NCI-H82 treated with DMSO at 0.1 percent for 48 hours (cell line): ENCODE data around the gene HDAC7.

Experiments
- DNase-seq: peaks from one replicate; lab custom pipeline; 2025; ENCODE audit not compliant: unreplicated experiment; lab: John Stamatoyannopoulos, UW

Gene HDAC7

DNA sequence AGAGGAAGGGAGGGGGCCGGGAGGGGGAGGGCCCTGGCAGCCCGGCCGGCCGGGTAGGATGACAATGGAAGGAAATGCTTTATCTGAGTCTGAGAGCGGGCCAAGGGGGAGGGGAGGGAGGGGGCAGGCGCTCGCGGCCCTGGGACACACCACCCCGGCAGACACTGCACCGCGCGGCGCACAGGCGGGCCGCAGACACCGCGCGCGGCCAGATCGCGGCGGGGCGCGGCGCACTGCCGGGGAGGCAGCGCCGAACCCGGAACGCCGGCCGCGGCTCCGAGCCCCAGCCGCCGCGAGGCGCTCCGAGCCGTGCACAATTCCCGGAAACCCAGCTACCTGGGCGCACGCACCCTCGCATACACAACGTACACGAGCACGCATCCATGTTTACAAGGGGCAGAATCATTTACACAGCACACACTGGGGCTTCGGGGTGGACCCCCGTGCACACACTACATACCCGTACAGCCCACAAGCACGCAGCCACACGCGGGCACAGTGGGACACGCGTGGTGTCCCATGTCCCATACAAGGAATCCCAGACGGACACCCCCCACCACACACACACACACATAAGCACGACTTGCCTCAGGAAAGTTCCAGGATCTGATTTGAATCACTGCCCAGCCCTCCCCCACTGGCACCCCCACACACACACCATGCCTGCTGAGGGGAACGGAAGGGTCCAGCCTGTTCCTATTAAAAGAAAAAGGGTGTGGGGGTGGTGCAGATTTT is at the start of gene HDAC7:
HDAC7 (minus strand) TSS at position 8 of the 735 bp plus-strand sequence. CDS start 118 bp downstream, outside the sequence.
- DNase-seq, result peak; percentile 32

DNA sequence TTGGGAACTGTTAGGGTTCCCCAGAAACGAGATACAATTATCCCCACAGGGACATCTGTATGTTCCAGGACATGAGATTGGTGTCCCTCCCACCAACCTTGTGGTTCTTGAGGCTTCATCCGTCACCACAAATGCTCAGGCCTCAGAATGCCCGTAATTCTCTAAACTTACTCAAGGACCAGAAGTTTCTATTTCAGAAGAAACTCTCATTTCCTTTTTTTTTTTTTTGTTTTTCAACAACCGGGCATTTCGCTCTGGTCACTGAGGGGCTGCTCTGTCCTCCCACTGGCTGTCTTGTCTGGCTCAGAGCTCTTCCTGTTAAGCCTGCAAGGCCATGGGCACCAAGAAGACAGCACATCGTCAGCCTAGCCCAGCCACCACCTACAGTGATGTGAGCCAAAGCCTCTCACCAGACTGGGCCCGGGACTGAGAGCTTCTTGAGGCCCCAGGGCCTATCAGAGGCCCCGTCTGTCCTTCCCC is 48.9 kb upstream of the HDAC7 start:
- no peak for DNase-seq

DNA sequence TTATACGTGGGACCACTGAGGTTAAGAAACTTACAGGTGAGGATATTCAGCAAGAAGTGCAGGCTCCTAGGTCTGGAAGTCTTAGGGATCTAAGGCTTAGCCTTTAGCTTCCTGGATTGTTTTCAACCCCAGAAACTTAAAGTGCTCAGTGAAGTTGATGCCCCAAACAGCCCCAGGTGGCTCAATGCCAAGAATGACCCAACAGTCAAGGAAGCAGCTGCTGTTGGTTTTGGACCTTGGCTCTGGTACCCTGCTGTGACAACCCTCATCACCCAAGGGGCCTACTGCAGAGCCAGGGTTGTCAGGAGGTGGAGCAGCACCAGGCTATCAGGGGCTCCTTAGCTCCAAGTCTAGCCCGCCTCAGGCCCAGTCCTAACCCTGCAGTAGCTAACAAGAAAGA is 48.3 kb upstream of the HDAC7 start:
- DNase-seq, result no peak

DNA sequence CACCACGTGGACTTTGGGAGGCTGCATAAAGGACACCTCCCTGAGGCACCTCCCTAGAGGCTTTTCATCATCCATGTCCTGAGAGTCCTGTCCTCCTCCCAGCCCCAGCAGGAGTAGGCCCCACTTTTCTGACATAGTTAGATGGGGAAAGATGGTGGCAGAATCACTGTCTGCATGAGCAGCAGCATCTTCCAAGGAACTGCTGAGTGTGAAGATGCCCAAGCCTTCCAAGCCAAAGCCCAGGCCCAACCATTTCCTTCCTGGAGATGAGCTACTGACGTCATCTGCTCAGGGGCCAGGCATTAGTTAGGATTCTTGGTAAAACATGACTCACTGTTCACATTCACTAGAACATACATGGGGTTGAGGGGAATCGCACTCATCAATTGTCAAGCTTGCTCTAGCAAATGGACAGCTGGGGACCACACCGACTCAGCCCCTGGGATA is 47.8 kb upstream of the HDAC7 start:
- DNase-seq, result no peak

DNA sequence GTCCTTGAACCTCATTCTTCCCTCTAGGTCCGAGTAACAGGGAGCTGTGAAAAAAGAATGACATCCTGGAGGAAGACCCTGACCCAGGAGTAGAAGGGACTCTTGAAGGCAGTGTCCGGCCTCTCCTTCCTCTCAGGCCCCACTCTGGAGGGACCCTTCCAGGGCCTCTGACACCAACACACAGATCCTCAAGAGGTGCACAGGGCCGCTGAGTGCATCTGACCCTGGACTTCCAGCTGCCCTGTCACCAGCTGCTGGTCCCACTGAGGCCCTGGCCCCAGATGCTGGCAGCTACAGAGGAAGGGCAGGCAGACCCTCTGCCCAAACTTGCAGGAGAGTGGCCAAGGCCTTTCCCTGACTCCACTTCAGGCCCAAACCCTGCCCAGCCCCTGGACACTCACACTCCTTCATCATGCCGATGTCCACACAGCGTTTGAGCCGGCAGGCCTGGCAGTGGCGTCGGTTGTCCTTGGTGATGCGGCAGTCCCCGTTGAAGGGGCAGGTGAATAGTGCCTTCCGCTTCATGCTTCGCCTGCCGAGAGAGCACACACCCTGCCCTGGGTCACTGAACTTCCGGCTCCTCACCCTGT is 45.0 kb upstream of the HDAC7 start:
- DNase-seq, result no peak

DNA sequence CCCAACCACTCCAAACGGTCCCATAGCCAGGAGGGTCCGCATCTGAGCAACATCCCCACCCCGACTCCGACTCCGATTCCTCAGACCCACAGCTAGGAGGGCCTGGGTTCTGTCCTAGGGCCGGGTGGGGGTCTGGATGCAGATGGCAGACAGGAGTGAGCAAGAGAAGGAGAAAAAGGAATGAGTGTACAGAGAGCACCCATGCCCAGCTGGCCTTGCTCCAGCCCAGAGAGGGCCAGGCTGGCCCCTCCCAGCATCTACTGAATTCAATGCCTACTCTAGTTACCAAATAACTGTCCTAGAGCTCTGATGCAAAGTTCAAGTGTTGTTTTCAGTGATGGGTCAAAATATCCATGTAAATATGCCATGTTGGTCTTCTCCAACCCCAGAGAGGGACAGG is 44.3 kb upstream of the HDAC7 start:
- DNase-seq, result no peak

- no peak for DNase-seq
These were observed 43.8 kb upstream of the HDAC7 start for GRCh38 chr12:47863467-47863866.

GRCh38 chr12:47862881-47863280 is 43.2 kb upstream of the HDAC7 start:
- DNase-seq, result no peak

DNA sequence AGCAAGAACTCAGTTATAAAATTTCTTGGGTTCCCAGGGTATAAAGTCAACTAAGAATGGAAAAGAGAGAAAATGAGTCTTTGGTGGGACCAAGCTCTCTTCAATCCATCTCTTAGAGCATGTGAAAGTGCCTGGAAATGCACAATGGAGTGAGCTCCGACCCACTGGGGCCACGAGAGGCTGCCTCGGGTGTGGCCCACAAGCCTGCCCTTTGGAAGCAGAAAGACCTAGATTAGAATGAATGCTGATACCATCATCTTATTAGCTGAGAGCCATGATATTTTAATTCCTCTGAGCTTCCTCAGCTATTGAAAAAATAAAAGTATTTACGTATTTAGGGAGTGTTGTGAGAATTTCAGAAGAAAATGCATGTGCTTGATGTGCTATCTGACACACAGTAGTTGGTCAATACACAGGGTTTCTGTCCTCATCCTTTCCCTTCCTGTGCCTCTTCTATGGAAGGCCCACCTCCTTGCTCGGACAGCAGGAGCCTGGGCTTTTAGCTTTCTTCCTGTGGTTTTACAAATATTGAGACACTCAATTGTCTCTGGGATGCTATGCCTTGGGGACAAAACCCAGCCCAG is 42.6 kb upstream of the HDAC7 start:
- no peak for DNase-seq

- no peak for DNase-seq
These were observed 41.2 kb upstream of the HDAC7 start for GRCh38 chr12:47860873-47861272.

DNA sequence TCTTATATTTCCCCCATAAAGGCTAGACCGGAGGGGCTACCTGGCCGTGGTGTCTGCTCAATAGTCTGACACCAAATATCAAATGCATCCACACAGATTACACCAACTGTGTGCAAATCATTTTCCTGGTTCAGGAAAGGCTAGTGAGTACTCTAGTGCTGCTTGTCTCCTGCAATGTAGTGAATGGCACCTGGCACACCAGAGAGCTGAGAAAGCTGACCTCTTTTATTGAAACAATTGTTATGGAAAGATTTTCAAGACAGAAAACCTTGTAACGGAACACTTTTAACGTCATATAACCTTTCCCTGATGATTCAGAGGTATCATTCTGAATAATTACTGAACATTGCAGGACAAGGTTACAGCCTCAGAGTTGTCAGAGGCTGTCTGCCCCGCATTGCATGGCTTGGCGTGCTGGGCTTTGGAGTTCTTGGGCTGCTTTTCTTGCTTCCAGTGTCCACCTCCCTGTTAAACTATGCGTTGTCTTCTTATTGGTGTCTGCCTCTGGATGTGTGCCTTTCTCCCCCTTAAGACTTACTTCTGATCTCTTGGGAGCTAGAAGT is 40.7 kb upstream of the HDAC7 start:
- no peak for DNase-seq

- DNase-seq, result no peak
These were observed 39.0 kb upstream of the HDAC7 start for GRCh38 chr12:47858511-47859266.

- no peak for DNase-seq
These were observed 37.2 kb upstream of the HDAC7 start for GRCh38 chr12:47856721-47857575.

- DNase-seq, result no peak
These were observed 36.4 kb upstream of the HDAC7 start for GRCh38 chr12:47856094-47856493.

GRCh38 chr12:47855502-47855901 is 35.8 kb upstream of the HDAC7 start:
- DNase-seq, result no peak

DNA sequence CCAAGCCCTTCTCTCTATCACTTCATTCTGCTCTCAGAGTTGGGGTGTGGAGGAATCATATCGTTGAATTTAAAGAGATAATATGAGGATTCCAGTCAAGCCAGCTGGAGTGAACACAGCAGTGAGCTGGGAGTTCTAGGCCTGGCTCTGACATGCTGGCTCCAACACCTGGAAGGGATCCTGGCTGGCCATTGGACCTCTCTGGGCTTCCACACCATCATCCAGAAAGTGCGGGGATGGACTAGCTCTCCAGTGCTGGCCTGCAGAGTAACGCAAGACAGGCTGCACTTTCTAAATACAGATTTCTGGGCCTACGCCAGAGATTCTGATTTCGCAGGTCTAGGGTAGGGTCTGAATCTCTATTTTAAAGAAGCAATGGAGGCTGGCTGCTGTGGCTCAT is 34.8 kb upstream of the HDAC7 start:
- DNase-seq, result no peak

DNA sequence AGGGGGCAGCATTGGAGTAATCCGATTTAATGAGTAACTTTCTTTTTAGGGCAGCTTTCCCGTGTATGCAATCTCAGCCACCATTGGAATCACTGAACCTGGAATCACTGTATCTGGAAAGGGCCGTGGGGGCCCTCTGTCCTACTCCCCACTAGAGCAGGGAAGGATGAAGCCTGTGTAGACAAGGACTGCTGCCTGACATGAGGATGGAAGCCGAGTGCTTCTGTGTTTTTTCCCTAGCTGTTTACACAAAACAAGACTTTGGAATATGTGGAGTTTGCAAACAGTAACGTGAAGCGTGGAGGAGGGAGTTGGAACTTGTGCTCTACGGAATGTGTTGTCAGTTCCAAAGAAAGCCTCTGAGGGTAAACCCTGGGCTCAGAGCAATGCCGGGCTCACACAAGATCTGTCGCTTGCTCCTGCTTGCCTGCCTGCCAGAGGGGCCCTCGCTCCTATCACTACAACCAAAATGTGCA is 32.4 kb upstream of the HDAC7 start:
- no peak for DNase-seq

DNA sequence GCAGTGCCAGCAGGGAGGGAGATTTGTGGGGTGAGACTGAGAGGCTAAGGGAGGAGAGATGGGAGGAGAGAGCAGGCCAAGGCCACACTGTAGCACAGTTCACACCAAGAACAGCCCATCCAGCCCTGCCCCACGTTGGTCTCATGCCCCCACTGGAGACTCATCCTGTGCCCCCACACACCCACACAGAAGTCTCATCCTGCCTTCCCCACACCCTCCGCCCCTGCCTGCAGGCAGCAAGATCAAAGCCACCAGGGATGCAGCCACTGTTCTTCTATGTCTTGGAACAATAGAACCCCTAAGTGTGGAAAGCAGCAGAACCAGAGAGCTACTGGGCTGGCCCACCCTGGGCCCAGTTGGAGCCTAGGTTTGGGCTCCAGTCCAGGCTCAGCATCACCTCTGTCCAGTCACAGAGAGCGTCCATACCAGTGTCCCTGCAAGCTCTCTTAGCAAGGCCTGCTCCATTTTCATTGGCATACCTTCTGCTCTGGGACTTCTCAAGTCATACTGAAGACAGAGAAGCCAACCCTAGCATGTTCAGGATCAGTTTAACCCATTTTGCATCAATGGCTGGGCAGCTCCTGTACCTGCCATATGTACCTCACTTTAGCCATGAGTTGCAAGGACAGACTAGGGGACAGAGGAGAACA is 31.7 kb upstream of the HDAC7 start:
- DNase-seq, result no peak
